AG09319 (cell line): ENCODE results near the gene GUCA1A.

ENCODE experiments used
- DNase-seq: peaks from one replicate; pipeline ENCODE4 v3.0.0-alpha.2; 2010; ENCODE audit warnings: low read depth; ENCODE audit errors: extremely low read depth
- CTCF ChIP-seq: IDR thresholded peaks from 2 replicates; pipeline ENCODE4 v1.5.1; 2011; ENCODE audit warnings: low read depth, mild to moderate bottlenecking, inconsistent platforms, low read length, moderate library complexity

GUCA1A gene

DNA sequence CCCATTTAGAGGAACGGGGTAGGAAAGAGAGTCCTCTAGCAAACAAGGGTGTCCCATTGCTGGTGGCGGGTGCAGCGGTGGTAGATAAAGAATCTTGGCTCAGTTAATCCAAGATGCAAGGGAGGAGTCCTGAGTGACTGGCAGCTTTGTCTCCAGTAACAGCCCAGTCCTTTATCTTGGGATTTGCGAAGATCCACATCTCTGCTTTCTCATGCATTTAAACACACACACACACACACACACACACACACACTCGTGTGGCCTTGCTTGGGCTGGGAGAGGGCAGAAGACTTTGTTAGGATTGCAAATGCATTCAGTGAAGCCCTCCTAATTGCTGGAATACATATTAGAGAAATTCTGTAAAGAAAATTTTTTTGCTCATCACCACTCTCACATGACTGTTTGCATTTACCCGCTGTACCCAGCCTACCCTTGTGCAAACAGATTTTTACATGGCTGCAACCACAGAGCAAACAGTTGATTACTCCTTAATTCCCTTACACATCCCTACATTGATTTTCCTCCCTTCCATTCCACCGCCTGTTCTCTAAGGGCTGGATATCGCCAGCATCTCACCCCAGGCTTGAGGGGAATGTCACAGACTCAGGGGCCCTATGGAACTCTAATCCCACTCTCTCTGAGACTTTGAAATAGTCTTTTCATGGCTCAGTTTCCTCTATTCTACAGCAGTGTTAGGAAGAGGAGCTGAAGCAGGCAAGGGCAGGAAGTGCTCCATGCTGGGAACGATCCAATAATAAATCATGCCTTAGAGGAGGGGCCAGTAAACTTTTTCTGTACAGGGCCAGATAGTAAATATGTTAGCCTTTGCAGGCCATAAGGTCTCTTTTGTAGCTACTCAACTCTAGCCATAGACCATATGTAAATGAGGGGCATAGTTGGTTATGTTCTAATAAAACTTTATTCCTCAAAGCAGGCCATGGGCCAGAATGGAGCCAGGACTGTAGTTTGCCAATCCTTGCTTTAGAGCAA, 34.2 kb upstream of the GUCA1A start:
- no peak for TF ChIP-seq CTCF
- no peak for DNase-seq

DNA sequence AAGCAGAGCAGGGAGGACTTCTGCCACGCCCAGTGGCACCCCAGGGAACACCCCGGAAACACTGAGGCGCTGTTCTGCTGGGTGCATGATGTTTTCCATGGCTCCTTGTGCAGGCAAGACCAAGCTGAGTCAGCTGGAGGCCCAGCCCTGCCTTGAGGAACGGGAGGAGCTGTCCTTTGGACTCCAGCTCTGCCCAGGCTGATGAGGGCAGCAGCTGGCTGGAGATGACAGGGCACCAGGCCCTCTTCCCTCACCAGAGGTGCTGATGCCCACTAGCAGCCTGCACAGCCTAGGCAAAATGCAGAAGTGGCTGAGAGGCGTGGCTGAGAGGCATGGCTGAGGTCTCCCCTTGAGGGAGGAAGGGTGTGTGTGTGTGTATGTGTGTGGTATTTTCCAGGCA, 33.1 kb upstream of the GUCA1A start:
- DNase-seq = no peak
- no peak for TF ChIP-seq CTCF

DNA sequence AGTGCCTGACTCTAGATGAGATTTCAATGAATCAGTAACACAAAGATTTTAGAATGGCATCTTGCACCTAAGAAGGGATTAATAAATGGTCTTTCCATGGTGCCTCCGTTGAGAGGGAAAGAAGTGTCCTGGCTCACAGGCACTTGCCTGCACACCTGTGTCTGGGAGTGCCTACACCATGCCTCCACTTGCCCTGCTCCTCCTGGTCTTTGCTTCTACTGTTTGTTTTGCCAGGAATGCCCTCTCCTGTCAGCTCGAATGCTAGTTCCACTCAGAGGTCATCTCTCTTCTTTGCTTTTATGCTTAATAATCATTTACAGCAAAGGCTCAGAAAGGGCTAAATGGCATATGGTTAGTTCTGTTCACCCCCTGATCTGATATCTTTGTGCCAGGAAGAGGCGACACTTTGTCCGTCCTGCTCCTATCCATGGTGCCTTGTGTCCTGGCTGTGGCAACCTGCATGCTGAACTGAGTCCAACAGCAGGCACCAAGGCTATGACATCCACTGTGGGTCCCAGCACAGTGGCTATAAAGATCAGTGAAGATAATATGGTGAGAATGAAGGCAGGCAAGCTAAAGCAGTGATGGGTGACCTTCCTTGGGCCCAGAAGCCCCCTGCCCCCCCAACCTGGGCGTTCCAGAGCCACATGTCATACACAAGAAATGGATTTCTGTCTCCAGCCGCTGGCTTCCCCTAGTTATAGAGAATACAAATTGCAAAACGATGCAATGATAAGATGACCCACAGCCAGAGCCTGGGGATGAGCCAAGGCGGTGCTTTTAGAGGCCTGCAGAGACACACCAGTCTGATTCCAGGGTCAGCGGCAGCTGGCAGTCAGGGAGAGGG, 32.2 kb upstream of the GUCA1A start:
- DNase-seq = no peak
- no peak for TF ChIP-seq CTCF

DNA sequence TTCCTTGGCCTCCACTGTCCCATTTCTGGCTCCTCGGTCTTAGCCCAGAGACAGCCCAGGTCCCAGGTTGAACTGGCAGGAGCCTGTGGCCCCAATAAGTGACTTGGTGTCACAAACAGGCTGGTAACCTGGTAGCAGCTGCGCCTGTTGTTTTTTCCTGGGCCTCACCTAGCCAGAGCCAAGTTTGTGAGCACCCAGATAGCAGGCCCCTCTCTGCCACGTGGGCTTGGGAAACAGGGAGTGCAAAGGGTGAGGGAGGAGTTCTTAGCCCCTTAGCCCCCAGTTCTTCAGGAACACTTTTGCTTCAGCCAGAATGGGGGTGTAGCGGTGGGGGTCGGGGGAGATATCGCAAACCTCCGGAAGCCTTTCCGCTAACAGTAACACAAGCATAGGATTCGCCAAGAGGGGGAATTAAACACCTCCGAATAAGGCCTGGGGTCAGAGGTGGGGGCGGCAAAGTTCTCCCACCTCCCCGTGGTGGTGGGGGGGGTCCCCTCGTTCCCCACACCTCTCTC, 31.5 kb upstream of the GUCA1A start:
- no peak for TF ChIP-seq CTCF
- DNase-seq = no peak

DNA sequence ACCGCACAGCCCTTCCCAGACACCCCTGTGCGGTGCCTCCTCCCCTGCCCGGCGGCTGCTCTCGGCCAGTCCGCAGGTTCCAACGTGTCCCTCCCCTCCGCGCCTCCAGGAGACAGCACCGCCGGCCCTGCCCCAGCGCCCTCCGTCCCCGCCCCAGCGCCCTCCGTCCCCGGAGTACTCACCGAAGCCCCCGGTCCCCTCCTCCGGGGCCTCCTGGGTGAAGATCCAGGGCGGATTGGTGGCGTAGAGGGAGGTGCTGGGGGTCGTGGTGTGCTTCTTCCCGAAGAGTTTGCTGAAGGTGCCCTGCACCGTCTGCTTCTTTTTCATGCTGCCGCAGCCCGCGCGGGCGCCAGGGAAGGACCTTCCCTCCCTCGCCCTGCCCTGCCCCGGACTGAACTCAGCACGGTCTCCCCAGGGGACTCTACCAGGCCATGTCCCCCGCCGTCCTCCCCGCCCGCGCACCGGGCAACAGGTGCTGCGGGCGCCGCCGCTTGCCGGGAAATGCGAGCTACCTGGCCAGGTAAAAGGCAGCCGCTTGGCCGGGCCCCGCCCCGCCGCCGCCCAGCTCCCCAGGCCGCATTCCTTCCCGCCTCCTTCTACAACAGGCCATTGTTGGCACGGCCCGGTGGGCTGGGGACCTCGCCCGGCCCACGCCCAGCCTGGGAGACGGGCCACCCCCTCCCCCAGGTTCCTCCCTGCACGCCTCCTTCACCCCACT, 30.9 kb upstream of the GUCA1A start, which contains the start of gene C6orf132:
TSS of gene C6orf132 (minus strand) at position 503 of the 718 bp plus-strand sequence. CDS start at position 327, 176 bp downstream.
- peak; percentile 2; the same call in 1 of the 2 replicates for TF ChIP-seq CTCF
- DNase-seq = no peak

DNA sequence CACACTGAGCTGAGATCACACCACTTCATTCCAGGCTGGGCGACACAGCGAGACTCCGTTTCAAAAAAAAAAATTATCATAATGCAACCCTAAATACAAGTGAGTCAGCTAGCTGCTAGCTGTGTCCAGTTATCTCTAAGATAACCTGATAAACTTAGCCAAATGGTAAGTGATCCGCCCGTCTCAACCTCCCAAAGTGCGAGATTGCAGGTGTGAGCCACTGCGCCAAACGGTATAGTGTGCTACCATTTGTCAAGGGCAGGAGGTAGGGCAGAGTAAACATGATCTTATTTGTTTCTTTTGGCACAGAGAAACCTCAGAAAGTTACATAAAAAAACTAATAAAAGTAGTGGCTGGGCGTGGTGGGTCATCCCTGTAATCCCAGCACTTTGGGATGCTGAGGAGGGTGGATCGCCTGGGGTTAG, 26.0 kb upstream of the GUCA1A start:
- TF ChIP-seq CTCF = no peak

More for the DNA sequence above, 26.0 kb upstream of the GUCA1A start:
- DNase-seq = no peak
